Spinal cord (tissue), 10 donors: Measurements from ENCODE around the gene UFC1. TPM values are rescaled to one million over a fixed set of nuclear protein-coding genes. Genes with fewer than 3 reads are reported as not detected.

Experiments
- DNase-seq, 6 donors: peaks; one replicate each; pipeline versions ENCODE4 v3.0.0 to v3.0.0-alpha.2; 2013 to 2015; ENCODE audit warnings: low spot score in 6 of 6, low read depth in 4 of 6
- H3K27ac ChIP-seq: one replicate; pipeline ENCODE4 v1.5.1; 2013; ENCODE audit warnings: low read depth, low read length, control low read depth
- H3K27me3 ChIP-seq: one replicate; pipeline ENCODE4 v1.6.1; 2013; ENCODE audit warnings: low read length; ENCODE audit not compliant: control insufficient read depth, insufficient read depth
- H3K36me3 ChIP-seq: one replicate; pipeline ENCODE4 v1.6.1; 2013; ENCODE audit warnings: low read length; ENCODE audit not compliant: control insufficient read depth, insufficient read depth
- H3K4me1 ChIP-seq: one replicate; pipeline ENCODE4 v1.6.1; 2013; ENCODE audit warnings: low read length; ENCODE audit not compliant: control insufficient read depth, insufficient read depth
- H3K4me3 ChIP-seq: one replicate; pipeline ENCODE4 v1.5.1; 2013; ENCODE audit warnings: low read depth, low read length, control low read depth
- H3K9me3 ChIP-seq: one replicate; pipeline ENCODE4 v1.6.1; 2013; ENCODE audit warnings: low read length; ENCODE audit not compliant: control insufficient read depth, insufficient read depth
- WGBS: methylation state at CpG from one replicate; pipeline ENCODE4 v1.1.5; 2013; ENCODE audit warnings: missing lambda C conversion rate; ENCODE audit not compliant: insufficient coverage; 5-methylcytosine and 5-hydroxymethylcytosine counted together
- polyA plus RNA-seq, 2 donors: library from polyadenylated mRNA; unstranded; fragments of 120-200 nt; gene quantifications; one replicate each; pipeline ENCODE4 v1.2.1, GENCODE V29; 2013; ENCODE audit not compliant: insufficient read length in 2 of 2
- total RNA-seq, 2 donors: library from RNA; depleted of rRNA in 1 of 2; stranded (reverse); fragments of 120-200 nt in 1 of 2; fragments of >200 nt in 1 of 2; gene quantifications; one replicate each; pipeline versions ENCODE4 v1.2.3 to v1.2.4, GENCODE V29; 2013 to 2014
- donor health status: healthy.

UFC1 gene
- total and polyA plus RNA-seq, 4 donors, result 86.9 to 165 (median 141) TPM

- DNase-seq, result no peak
- H3K27ac ChIP-seq, result peak overlapping the region; percentile 10
- WGBS, result 80% methylated on average over 1 of the region's 2 CpGs
- H3K36me3 ChIP-seq, result peaks cover under 1% of the 10 kb centered on the region
- H3K4me1 ChIP-seq, result peaks cover 4% of the 10 kb centered on the region
- H3K27me3 ChIP-seq, result no peaks in the 10 kb centered on the region
- H3K4me3 ChIP-seq, result no peak overlapping the region
- H3K9me3 ChIP-seq, result no peaks in the 10 kb centered on the region
Observed at GRCh38 chr1:161185732-161186311, 32.0 kb downstream of the UFC1 start.

GRCh38 chr1:161187311-161187710 lies 33.5 kb downstream of the UFC1 start:
- no peak for DNase-seq
- no peak overlapping the region for H3K27ac ChIP-seq
- no peak overlapping the region for H3K4me3 ChIP-seq
- peaks cover 5% of the 10 kb centered on the region for H3K36me3 ChIP-seq
- peaks cover 9% of the 10 kb centered on the region for H3K4me1 ChIP-seq
- H3K27me3 ChIP-seq, result no peaks in the 10 kb centered on the region
- H3K9me3 ChIP-seq, result no peaks in the 10 kb centered on the region
- WGBS, result 88% methylated on average over 1 of the region's 3 CpGs

- WGBS, result 86% methylated on average over 1 of the region's 6 CpGs
- Histone ChIP-seq H3K36me3 (peaks cover 5% of the 10 kb centered on the region), H3K27ac (no peak overlapping the region)
Observed at GRCh38 chr1:161188381-161188780, 34.6 kb downstream of the UFC1 start.

GRCh38 chr1:161189036-161189435 lies 35.3 kb downstream of the UFC1 start:
- H3K9me3 ChIP-seq, result no peaks in the 10 kb centered on the region
- no peak overlapping the region for H3K4me3 ChIP-seq
- WGBS, result no CpG with 5 or more reads among the region's 5 CpGs
- H3K36me3 ChIP-seq, result peaks cover 8% of the 10 kb centered on the region
- H3K27ac ChIP-seq, result no peak overlapping the region
- no peak for DNase-seq
- H3K4me1 ChIP-seq, result peaks cover 23% of the 10 kb centered on the region
- H3K27me3 ChIP-seq, result no peaks in the 10 kb centered on the region

More at GRCh38 chr1:161188381-161188780, 34.6 kb downstream of the UFC1 start:
- peaks cover 16% of the 10 kb centered on the region for H3K4me1 ChIP-seq
- H3K4me3 ChIP-seq, result no peak overlapping the region
- DNase-seq, result no peak
- H3K27me3 ChIP-seq, result no peaks in the 10 kb centered on the region
- H3K9me3 ChIP-seq, result no peaks in the 10 kb centered on the region

- 44% methylated on average over 20 of the region's 22 CpGs for WGBS
- DNase-seq, result no peak
- H3K9me3 ChIP-seq, result no peaks in the 10 kb centered on the region
- H3K4me1 ChIP-seq, result peaks cover 26% of the 10 kb centered on the region
- peaks cover 8% of the 10 kb centered on the region for H3K36me3 ChIP-seq
- no peak overlapping the region for H3K4me3 ChIP-seq
- H3K27me3 ChIP-seq, result no peaks in the 10 kb centered on the region
- no peak overlapping the region for H3K27ac ChIP-seq
Observed at GRCh38 chr1:161190962-161191521, 37.3 kb downstream of the UFC1 start.

GRCh38 chr1:161191971-161192370 lies 38.2 kb downstream of the UFC1 start:
- H3K27ac ChIP-seq, result no peak overlapping the region
- 83% methylated on average over 6 of the region's 8 CpGs for WGBS
- H3K4me3 ChIP-seq, result no peak overlapping the region
- H3K4me1 ChIP-seq, result peaks cover 36% of the 10 kb centered on the region
- H3K9me3 ChIP-seq, result no peaks in the 10 kb centered on the region
- no peaks in the 10 kb centered on the region for H3K27me3 ChIP-seq
- DNase-seq, result no peak
- peaks cover 8% of the 10 kb centered on the region for H3K36me3 ChIP-seq

GRCh38 chr1:161192476-161193465 lies 39.0 kb downstream of the UFC1 start:
- DNase-seq, result peak in 4 of 6 donors; percentile 53 to 96 (median 78)
- H3K27ac ChIP-seq, result peak overlapping the region; percentile 52
- H3K4me1 ChIP-seq, result peaks cover 44% of the 10 kb centered on the region
- H3K36me3 ChIP-seq, result peaks cover 8% of the 10 kb centered on the region
- H3K9me3 ChIP-seq, result no peaks in the 10 kb centered on the region
- WGBS, result 75% methylated on average over 13 of the region's 15 CpGs
- H3K4me3 ChIP-seq, result no peak overlapping the region
- no peaks in the 10 kb centered on the region for H3K27me3 ChIP-seq

GRCh38 chr1:161193561-161194235 lies 39.9 kb downstream of the UFC1 start:
- H3K4me3 ChIP-seq, result no peak overlapping the region
- peaks cover 10% of the 10 kb centered on the region for H3K36me3 ChIP-seq
- peak in 1 of 6 donors; percentile 16 for DNase-seq
- H3K27ac ChIP-seq, result no peak overlapping the region
- WGBS, result 83% methylated on average over 21 of the region's 21 CpGs
- H3K27me3 ChIP-seq, result no peaks in the 10 kb centered on the region
- H3K4me1 ChIP-seq, result peaks cover 53% of the 10 kb centered on the region
- no peaks in the 10 kb centered on the region for H3K9me3 ChIP-seq

GRCh38 chr1:161195171-161195570 lies 41.4 kb downstream of the UFC1 start:
- H3K36me3 ChIP-seq, result peaks cover 10% of the 10 kb centered on the region
- H3K9me3 ChIP-seq, result no peaks in the 10 kb centered on the region
- H3K27ac ChIP-seq, result no peak overlapping the region
- DNase-seq, result no peak
- WGBS, result 100% methylated on average over 2 of the region's 4 CpGs
- no peaks in the 10 kb centered on the region for H3K27me3 ChIP-seq
- H3K4me3 ChIP-seq, result no peak overlapping the region
- peaks cover 67% of the 10 kb centered on the region for H3K4me1 ChIP-seq
